ENCODE results near the gene AHCTF1. TPM values are rescaled to one million over a fixed set of nuclear protein-coding genes. Genes with fewer than 3 reads are reported as not detected.
A peak's percentile ranks its signal among the peaks of the same experiment; 100 is the strongest.
"Not testable (repeated sequence)": the region's sequence is repeated elsewhere in the genome, so short reads cannot be mapped to it uniquely, and the experiment has no call there.

AHCTF1 gene
- total and polyA plus RNA-seq, 4 donors: 7.5 to 32.4 (median 22.6) TPM

DNA sequence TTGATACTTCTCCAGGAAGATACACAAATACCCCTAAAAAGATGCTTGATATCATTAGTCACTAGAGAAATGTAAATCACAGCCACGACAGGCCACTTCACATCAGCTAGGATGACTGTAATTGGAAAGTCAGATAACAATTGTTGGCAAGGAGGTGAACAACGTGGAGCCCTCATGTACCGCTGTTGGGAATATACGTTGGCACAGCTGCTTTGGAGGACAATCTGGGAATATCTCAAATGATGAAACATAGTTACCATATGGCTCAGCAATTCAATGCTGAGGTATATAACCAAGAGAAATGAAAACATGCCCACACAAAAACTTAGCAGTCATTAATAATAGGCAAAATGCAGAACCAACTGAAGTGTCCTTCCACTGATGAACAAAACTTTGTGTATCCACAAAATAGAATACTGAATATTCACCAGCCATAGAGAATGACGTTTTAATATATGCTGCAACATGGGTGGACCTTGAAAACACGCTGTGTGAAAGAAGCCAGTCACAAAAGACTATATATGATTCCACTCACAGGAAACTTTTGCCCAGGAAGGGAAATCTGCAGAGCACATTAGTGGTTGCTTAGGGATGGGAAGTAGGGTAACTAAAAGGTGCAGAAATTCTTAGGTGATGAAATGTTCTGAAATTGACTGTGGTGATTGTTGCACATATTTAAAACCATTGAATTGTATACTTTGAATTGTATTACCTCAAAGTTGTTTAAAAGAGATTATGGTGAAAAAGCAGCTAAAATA, 95.4 kb downstream of the AHCTF1 start:
- DNase-seq (no peak), ATAC-seq (ENCODE audit: low FRiP score) (no peak)
- Histone ChIP-seq H3K27ac (ENCODE audit: low read depth in 1 of 2, low read length in 2 of 2) (no peak overlapping the region), H3K9me3 (ENCODE audit: control insufficient read depth, low read length) (no peaks in the 10 kb centered on the region), H3K27me3 (ENCODE audit: control insufficient read depth in 1 of 2, insufficient read depth in 2 of 2, low read length in 1 of 2) (no peaks in the 10 kb centered on the region), H3K4me3 (ENCODE audit: low read length in 2 of 2) (no peak overlapping the region), H3K4me1 (ENCODE audit: control insufficient read depth in 1 of 2, insufficient read depth in 2 of 2, low read length in 2 of 2) (no peaks in the 10 kb centered on the region), H3K36me3 (ENCODE audit: control insufficient read depth in 1 of 2, insufficient read depth in 2 of 2, low read length in 1 of 2) (no peaks in the 10 kb centered on the region)
- intact Hi-C loops (cut with DNase I): no loop called here
- 36 to 37% methylated on average over 6 of the region's 6 CpGs for WGBS, 2 donors

DNA sequence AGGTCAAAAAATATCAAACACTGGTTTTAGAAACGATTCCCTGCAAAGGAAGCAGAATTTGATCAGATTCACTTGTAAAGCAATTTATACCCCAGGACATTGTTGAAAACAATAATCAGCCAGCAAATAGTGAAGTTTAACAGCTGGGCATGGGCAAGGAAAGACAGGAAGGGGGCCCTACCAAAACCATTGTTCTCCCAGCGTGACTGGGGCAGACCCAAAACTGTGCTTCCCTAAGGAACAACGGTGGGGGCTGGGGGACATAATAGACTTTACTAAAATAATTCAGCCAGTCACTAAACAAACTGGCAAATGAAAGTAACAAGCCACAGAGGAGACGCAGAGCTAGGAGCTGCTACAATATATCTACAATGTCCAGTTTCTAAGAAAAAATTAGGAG, 100.2 kb downstream of the AHCTF1 start:
- Histone ChIP-seq H3K4me3 (ENCODE audit: low read length in 2 of 2) (no peak overlapping the region), H3K27ac (ENCODE audit: low read depth in 1 of 2, low read length in 2 of 2) (no peak overlapping the region), H3K4me1 (ENCODE audit: control insufficient read depth in 1 of 2, insufficient read depth in 2 of 2, low read length in 2 of 2) (no peaks in the 10 kb centered on the region), H3K36me3 (ENCODE audit: control insufficient read depth in 1 of 2, insufficient read depth in 2 of 2, low read length in 1 of 2) (no peaks in the 10 kb centered on the region), H3K27me3 (ENCODE audit: control insufficient read depth in 1 of 2, insufficient read depth in 2 of 2, low read length in 1 of 2) (no peaks in the 10 kb centered on the region), H3K9me3 (ENCODE audit: control insufficient read depth, low read length) (no peaks in the 10 kb centered on the region)
- intact Hi-C loops (cut with DNase I): no loop called here
- 74 to 80% methylated on average over 4 of the region's 4 CpGs for WGBS, 2 donors
- no peak for ATAC-seq (ENCODE audit: low FRiP score)
- DNase-seq: no peak

DNA sequence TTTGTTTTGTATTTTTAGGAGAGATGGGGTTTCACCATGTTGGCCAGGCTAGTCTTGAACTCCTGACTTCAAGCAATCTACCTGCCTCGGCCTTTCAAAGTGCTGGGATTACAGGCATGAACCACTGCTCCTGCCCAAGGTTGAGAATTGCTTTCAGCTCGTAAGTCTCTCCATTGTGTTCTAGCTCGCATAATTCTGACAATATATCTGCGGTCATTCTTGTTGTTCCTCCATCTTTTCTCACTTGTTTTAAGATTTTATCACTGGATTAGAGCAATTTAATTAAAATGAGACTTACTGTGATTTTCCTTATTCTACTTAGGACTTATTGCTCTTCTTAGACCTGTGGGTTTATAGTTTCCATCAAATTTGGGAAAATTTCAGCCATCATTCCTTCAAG, 102.9 kb downstream of the AHCTF1 start:
- WGBS, 2 donors: 86 to 91% methylated on average over 4 of the region's 4 CpGs
- intact Hi-C loops (cut with DNase I): loop anchor here in 1 of 2 donors (5.0 kb wide), 1 partner anchor 488 kb away; no protein-coding TSS in a partner anchor
- Histone ChIP-seq H3K4me1 (ENCODE audit: control insufficient read depth in 1 of 2, insufficient read depth in 2 of 2, low read length in 2 of 2) (no peaks in the 10 kb centered on the region), H3K36me3 (ENCODE audit: control insufficient read depth in 1 of 2, insufficient read depth in 2 of 2, low read length in 1 of 2) (no peaks in the 10 kb centered on the region), H3K4me3 (ENCODE audit: low read length in 2 of 2) (peak overlapping the region in 1 of 2 donors; percentile 20), H3K27ac (ENCODE audit: low read depth in 1 of 2, low read length in 2 of 2) (no peak overlapping the region), H3K27me3 (ENCODE audit: control insufficient read depth in 1 of 2, insufficient read depth in 2 of 2, low read length in 1 of 2) (no peaks in the 10 kb centered on the region), H3K9me3 (ENCODE audit: control insufficient read depth, low read length) (no peaks in the 10 kb centered on the region)
- ATAC-seq (ENCODE audit: low FRiP score): no peak
- no peak for DNase-seq

DNA sequence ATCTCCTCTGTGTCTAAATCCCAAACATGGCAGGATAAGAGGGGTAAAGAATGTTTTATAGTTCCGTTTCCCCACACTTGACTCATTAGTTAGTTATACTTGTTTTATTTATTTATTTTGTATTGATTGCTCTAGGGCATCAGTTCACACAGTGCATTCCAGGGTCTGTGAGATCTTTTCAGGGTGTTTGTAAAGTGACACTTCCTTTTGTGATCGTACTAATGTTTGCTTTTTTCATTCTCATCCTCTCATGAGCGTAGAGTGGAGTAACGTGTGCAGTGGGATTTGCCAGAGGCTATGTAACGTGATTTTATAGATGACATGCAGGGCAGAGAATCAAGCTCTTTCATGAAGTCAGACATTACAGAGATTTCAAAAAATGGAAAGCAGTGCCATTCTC, 104.4 kb downstream of the AHCTF1 start:
- no peak overlapping the region for H3K27ac ChIP-seq (ENCODE audit: low read depth in 1 of 2, low read length in 2 of 2)
- ATAC-seq (ENCODE audit: low FRiP score) (no peak), DNase-seq (no peak)
- intact Hi-C loops (cut with DNase I): loop anchor here in 1 of 2 donors (5.0 kb wide), 1 partner anchor 490 kb away; no protein-coding TSS in a partner anchor
- H3K4me1 ChIP-seq (ENCODE audit: control insufficient read depth in 1 of 2, insufficient read depth in 2 of 2, low read length in 2 of 2): no peaks in the 10 kb centered on the region
- no peak overlapping the region for H3K4me3 ChIP-seq (ENCODE audit: low read length in 2 of 2)
- 74 to 82% methylated on average over 5 of the region's 5 CpGs for WGBS, 2 donors
- no peaks in the 10 kb centered on the region for H3K9me3 ChIP-seq (ENCODE audit: control insufficient read depth, low read length)
- H3K36me3 ChIP-seq (ENCODE audit: control insufficient read depth in 1 of 2, insufficient read depth in 2 of 2, low read length in 1 of 2): no peaks in the 10 kb centered on the region
- no peaks in the 10 kb centered on the region for H3K27me3 ChIP-seq (ENCODE audit: control insufficient read depth in 1 of 2, insufficient read depth in 2 of 2, low read length in 1 of 2)

DNA sequence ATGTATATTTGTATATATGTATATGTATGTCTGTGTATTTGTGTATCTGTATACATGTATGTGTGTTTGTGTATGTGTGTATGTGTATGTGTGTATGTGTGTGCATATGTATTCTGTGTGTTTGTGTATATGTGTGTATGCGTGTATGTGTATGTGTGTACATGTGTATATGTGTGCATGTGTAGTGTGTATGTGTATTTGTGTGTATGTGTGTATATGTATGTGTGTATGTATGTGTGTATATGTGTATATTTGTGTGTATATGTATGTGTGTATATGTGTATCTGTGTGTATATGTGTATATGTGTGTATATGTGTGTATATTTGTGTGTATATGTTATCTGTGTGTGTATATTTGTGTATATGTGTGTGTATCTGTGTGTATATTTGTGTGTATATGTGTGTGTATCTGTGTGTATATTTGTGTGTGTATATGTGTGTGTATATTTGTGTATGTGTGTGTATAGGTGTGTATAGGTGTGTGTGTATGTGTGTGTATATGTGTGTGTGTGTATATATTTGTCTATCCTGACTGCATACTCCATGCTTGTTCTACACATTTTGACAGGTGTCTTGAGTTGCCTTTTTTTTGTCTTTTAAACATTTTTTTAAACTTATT, 106.1 kb downstream of the AHCTF1 start:
- no peak for ATAC-seq (ENCODE audit: low FRiP score)
- Histone ChIP-seq H3K27me3 (ENCODE audit: control insufficient read depth in 1 of 2, insufficient read depth in 2 of 2, low read length in 1 of 2) (no peaks in the 10 kb centered on the region), H3K36me3 (ENCODE audit: control insufficient read depth in 1 of 2, insufficient read depth in 2 of 2, low read length in 1 of 2) (no peaks in the 10 kb centered on the region), H3K9me3 (ENCODE audit: control insufficient read depth, low read length) (no peaks in the 10 kb centered on the region), H3K4me1 (ENCODE audit: control insufficient read depth in 1 of 2, insufficient read depth in 2 of 2, low read length in 2 of 2) (peaks cover 0 to under 1% of the 10 kb centered on the region in 2 donors), H3K4me3 (ENCODE audit: low read length in 2 of 2) (no peak overlapping the region), H3K27ac (ENCODE audit: low read depth in 1 of 2, low read length in 2 of 2) (no peak overlapping the region)
- DNase-seq: no peak
- WGBS, 2 donors: 52 to 68% methylated on average over 1 of the region's 1 CpG
- intact Hi-C loops (cut with DNase I): loop anchor here in 1 of 2 donors (5.0 kb wide), 1 partner anchor 492 kb away; no protein-coding TSS in a partner anchor

DNA sequence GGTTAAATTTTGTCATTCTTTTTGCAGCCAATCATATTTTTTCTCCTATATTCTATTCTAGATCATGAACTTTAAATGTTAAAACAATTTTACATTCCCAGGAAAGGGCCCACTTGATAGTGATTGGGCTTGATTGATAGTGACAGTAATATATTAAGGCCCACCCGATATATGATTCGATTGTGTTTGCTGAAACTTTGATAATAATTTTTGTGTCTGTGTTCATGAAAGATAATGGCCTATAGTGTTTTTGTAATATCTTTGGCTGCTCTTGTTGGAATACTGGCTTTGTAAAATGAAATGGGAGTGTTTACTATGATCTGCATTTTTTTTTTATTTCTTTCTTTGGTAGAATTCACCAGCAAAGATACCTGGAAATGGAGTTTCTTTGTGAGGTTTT, 107.2 kb downstream of the AHCTF1 start:
- H3K27ac ChIP-seq (ENCODE audit: low read depth in 1 of 2, low read length in 2 of 2): no peak overlapping the region
- DNase-seq (no peak), ATAC-seq (ENCODE audit: low FRiP score) (no peak)
- H3K36me3 ChIP-seq (ENCODE audit: control insufficient read depth in 1 of 2, insufficient read depth in 2 of 2, low read length in 1 of 2): no peaks in the 10 kb centered on the region
- H3K27me3 ChIP-seq (ENCODE audit: control insufficient read depth in 1 of 2, insufficient read depth in 2 of 2, low read length in 1 of 2): no peaks in the 10 kb centered on the region
- no peak overlapping the region for H3K4me3 ChIP-seq (ENCODE audit: low read length in 2 of 2)
- no peaks in the 10 kb centered on the region for H3K9me3 ChIP-seq (ENCODE audit: control insufficient read depth, low read length)
- peaks cover 0 to 2% of the 10 kb centered on the region in 2 donors for H3K4me1 ChIP-seq (ENCODE audit: control insufficient read depth in 1 of 2, insufficient read depth in 2 of 2, low read length in 2 of 2)
- WGBS, 2 donors: 61 to 66% methylated on average over 2 of the region's 2 CpGs
- intact Hi-C loops (cut with DNase I): no loop called here

DNA sequence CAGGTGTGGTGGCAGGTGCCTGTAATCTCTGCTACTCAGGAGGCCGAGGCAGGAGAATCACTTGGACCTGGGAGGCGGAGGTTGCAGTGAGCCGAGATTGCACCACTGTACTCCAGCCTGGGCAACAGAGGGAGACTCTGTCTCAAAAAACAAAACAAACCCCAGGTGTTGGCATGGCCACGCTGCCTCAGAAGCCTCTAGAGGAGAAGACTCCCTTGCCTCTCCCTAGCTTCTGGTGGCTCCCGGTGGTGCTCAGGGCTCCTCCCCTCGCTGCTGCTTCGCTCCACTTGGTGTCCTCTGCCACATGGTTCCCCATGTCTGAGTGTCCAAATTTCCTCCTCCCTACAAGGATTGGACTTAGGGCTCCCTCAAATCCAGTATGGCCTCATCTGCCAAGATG, 109.6 kb downstream of the AHCTF1 start:
- H3K9me3 ChIP-seq (ENCODE audit: control insufficient read depth, low read length); H3K4me1 ChIP-seq (ENCODE audit: control insufficient read depth in 1 of 2, insufficient read depth in 2 of 2, low read length in 2 of 2); intact Hi-C loops (cut with DNase I); H3K36me3 ChIP-seq (ENCODE audit: control insufficient read depth in 1 of 2, insufficient read depth in 2 of 2, low read length in 1 of 2); H3K27me3 ChIP-seq (ENCODE audit: control insufficient read depth in 1 of 2, insufficient read depth in 2 of 2, low read length in 1 of 2); H3K4me3 ChIP-seq (ENCODE audit: low read length in 2 of 2); ATAC-seq (ENCODE audit: low FRiP score); H3K27ac ChIP-seq (ENCODE audit: low read depth in 1 of 2, low read length in 2 of 2); DNase-seq: not testable (repeated sequence)
- 81 to 89% methylated on average over 7 of the region's 7 CpGs for WGBS, 2 donors

DNA sequence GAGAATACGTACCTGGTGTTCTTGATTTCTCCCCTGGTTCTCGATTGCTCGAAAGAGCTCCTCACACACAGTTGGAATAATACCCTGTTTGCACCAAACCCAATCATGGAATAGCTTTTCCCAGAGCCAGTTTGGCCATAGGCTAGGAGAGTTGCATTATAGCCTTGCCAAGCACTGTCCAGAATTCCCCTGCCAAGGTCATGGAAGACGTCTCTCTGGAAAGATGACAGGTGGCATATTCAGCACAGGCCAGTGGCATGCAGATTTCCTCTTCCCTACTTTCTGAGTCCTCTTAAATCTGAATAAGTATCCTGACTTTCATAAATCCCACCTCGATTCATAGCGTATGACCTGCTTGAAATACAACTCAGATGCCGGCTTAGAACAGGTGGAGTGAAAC, 111.1 kb downstream of the AHCTF1 start:
- no peak overlapping the region for H3K4me3 ChIP-seq (ENCODE audit: low read length in 2 of 2)
- no peaks in the 10 kb centered on the region for H3K36me3 ChIP-seq (ENCODE audit: control insufficient read depth in 1 of 2, insufficient read depth in 2 of 2, low read length in 1 of 2)
- peaks cover 0 to 2% of the 10 kb centered on the region in 2 donors for H3K27me3 ChIP-seq (ENCODE audit: control insufficient read depth in 1 of 2, insufficient read depth in 2 of 2, low read length in 1 of 2)
- no peak for DNase-seq
- H3K9me3 ChIP-seq (ENCODE audit: control insufficient read depth, low read length): no peaks in the 10 kb centered on the region
- peaks cover 0 to 2% of the 10 kb centered on the region in 2 donors for H3K4me1 ChIP-seq (ENCODE audit: control insufficient read depth in 1 of 2, insufficient read depth in 2 of 2, low read length in 2 of 2)
- no peak overlapping the region for H3K27ac ChIP-seq (ENCODE audit: low read depth in 1 of 2, low read length in 2 of 2)
- no peak for ATAC-seq (ENCODE audit: low FRiP score)
- intact Hi-C loops (cut with DNase I): no loop called here
- WGBS, 2 donors: 67 to 73% methylated on average over 7 of the region's 7 CpGs

DNA sequence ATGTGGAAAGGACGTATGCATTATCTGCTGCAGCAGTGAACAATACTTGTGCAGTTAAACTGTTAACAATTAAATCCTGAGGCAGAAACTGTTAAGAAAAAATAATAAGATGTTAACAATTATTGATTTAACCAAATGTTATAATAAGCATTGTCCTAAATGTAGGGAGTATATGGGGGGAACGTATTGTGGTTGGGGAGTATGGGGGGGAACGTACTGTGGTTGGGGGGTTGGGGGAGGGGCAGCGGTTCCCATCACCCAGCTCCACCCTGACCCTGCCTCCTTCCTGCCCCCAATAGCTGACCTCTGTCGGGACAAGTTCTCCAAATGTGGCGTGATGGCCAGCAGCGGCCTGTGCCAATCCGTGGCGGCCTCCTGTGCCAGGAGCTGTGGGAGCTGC, 114.0 kb downstream of the AHCTF1 start:
- intact Hi-C loops (cut with DNase I); H3K36me3 ChIP-seq (ENCODE audit: control insufficient read depth in 1 of 2, insufficient read depth in 2 of 2, low read length in 1 of 2); H3K9me3 ChIP-seq (ENCODE audit: control insufficient read depth, low read length); DNase-seq; H3K27me3 ChIP-seq (ENCODE audit: control insufficient read depth in 1 of 2, insufficient read depth in 2 of 2, low read length in 1 of 2); H3K4me3 ChIP-seq (ENCODE audit: low read length in 2 of 2); H3K27ac ChIP-seq (ENCODE audit: low read depth in 1 of 2, low read length in 2 of 2); H3K4me1 ChIP-seq (ENCODE audit: control insufficient read depth in 1 of 2, insufficient read depth in 2 of 2, low read length in 2 of 2): not testable (repeated sequence)
- 54 to 62% methylated on average over 3 of the region's 9 CpGs for WGBS, 2 donors
- ATAC-seq (ENCODE audit: low FRiP score): peak; percentile 85
